ENCODE measurements around the gene OCA2.

Gene OCA2

GRCh38 chr15:28018291-28019044 lies 80.6 kb downstream of the OCA2 start:
- H3K4me3 ChIP-seq (ENCODE audit: low read depth, low read length), result no peak overlapping the region
- DNase-seq (ENCODE audit: low read depth), result no peak
- TF ChIP-seq POLR2A (IDR thresholded peaks at IDR 0.05; ENCODE audit: extremely low read depth, insufficient read length) (no peak), MYC (IDR thresholded peaks at IDR 0.05; ENCODE audit: low read depth, low read length) (no peak), CTCF (IDR thresholded peaks at IDR 0.05; ENCODE audit: low read depth, low read length) (no peak), MAX (IDR thresholded peaks at IDR 0.05; ENCODE audit: low read depth, low read length) (no peak)

GRCh38 chr15:28017423-28017924 lies 81.6 kb downstream of the OCA2 start:
- peak; percentile 7 for DNase-seq (ENCODE audit: low read depth)
- no peak for TF ChIP-seq MAX (IDR thresholded peaks at IDR 0.05; ENCODE audit: low read depth, low read length)
- no peak for TF ChIP-seq POLR2A (IDR thresholded peaks at IDR 0.05; ENCODE audit: extremely low read depth, insufficient read length)
- peak; percentile 7 for TF ChIP-seq CTCF (IDR thresholded peaks at IDR 0.05; ENCODE audit: low read depth, low read length)
- TF ChIP-seq MYC (IDR thresholded peaks at IDR 0.05; ENCODE audit: low read depth, low read length), result no peak
- H3K4me3 ChIP-seq (ENCODE audit: low read depth, low read length), result no peak overlapping the region

GRCh38 chr15:28015855-28016254 lies 83.3 kb downstream of the OCA2 start:
- DNase-seq (ENCODE audit: low read depth), result no peak
- TF ChIP-seq CTCF (IDR thresholded peaks at IDR 0.05; ENCODE audit: low read depth, low read length), result no peak
- no peak for TF ChIP-seq MYC (IDR thresholded peaks at IDR 0.05; ENCODE audit: low read depth, low read length)
- TF ChIP-seq POLR2A (IDR thresholded peaks at IDR 0.05; ENCODE audit: extremely low read depth, insufficient read length), result no peak
- no peak for TF ChIP-seq MAX (IDR thresholded peaks at IDR 0.05; ENCODE audit: low read depth, low read length)

GRCh38 chr15:28014623-28015200 lies 84.4 kb downstream of the OCA2 start:
- TF ChIP-seq MYC (IDR thresholded peaks at IDR 0.05; ENCODE audit: low read depth, low read length), result no peak
- no peak for TF ChIP-seq MAX (IDR thresholded peaks at IDR 0.05; ENCODE audit: low read depth, low read length)
- TF ChIP-seq POLR2A (IDR thresholded peaks at IDR 0.05; ENCODE audit: extremely low read depth, insufficient read length), result no peak
- TF ChIP-seq CTCF (IDR thresholded peaks at IDR 0.05; ENCODE audit: low read depth, low read length), result no peak
- DNase-seq (ENCODE audit: low read depth), result no peak

More at GRCh38 chr15:28015855-28016254, 83.3 kb downstream of the OCA2 start:
- no peak overlapping the region for H3K4me3 ChIP-seq (ENCODE audit: low read depth, low read length)

GRCh38 chr15:28013976-28014375 lies 85.1 kb downstream of the OCA2 start:
- DNase-seq (ENCODE audit: low read depth), result no peak
- TF ChIP-seq CTCF (IDR thresholded peaks at IDR 0.05; ENCODE audit: low read depth, low read length), result no peak
- TF ChIP-seq MAX (IDR thresholded peaks at IDR 0.05; ENCODE audit: low read depth, low read length), result no peak
- TF ChIP-seq MYC (IDR thresholded peaks at IDR 0.05; ENCODE audit: low read depth, low read length), result no peak
- no peak for TF ChIP-seq POLR2A (IDR thresholded peaks at IDR 0.05; ENCODE audit: extremely low read depth, insufficient read length)
- no peak overlapping the region for H3K4me3 ChIP-seq (ENCODE audit: low read depth, low read length)

More at GRCh38 chr15:28014623-28015200, 84.4 kb downstream of the OCA2 start:
- H3K4me3 ChIP-seq (ENCODE audit: low read depth, low read length), result no peak overlapping the region

All from NB4 (cell line).